CD14-positive monocyte (primary cell): Measurements from ENCODE around the gene FRMD6. TPM values are rescaled to one million over a fixed set of nuclear protein-coding genes. Genes with fewer than 3 reads are reported as not detected.
A peak's percentile ranks its signal among the peaks of the same experiment; 100 is the strongest.

ENCODE experiments used
- DNase-seq, 3 donors: peaks; one replicate each; pipeline ENCODE4 v3.0.0-alpha.2; 2011 to 2022
- H2AFZ ChIP-seq: 2 replicates; pipeline ENCODE4 v1.6.0; 2012; ENCODE audit warnings: mild to moderate bottlenecking, low read depth, low read length, inconsistent platforms; ENCODE audit not compliant: insufficient read depth, poor library complexity, severe bottlenecking
- H3K27ac ChIP-seq, 2 donors: 1 replicate in 1 of 2; 2 replicates in 1 of 2; pipeline ENCODE4 v1.5.1; 2012 to 2013; ENCODE audit warnings: low read length in 2 of 2, control low read depth in 1 of 2, inconsistent platforms in 1 of 2, low read depth in 1 of 2, mild to moderate bottlenecking in 1 of 2
- H3K27me3 ChIP-seq, 2 donors: one replicate each; pipeline versions ENCODE4 v1.6.0 to v1.6.1; 2011 to 2013; ENCODE audit warnings: low read length in 2 of 2; ENCODE audit not compliant: control insufficient read depth in 2 of 2, insufficient read depth in 2 of 2
- H3K36me3 ChIP-seq, 2 donors: replicated peaks in 1 of 2; 1 replicate in 1 of 2; 2 replicates in 1 of 2; pipeline versions ENCODE4 v1.5.1 to v1.6.1; 2012 to 2013; ENCODE audit warnings: low read length in 2 of 2, control low read depth in 1 of 2, inconsistent platforms in 1 of 2, mild to moderate bottlenecking in 1 of 2; ENCODE audit not compliant: insufficient read depth in 2 of 2, control insufficient read depth in 1 of 2
- H3K4me1 ChIP-seq, 2 donors: 1 replicate in 1 of 2; 2 replicates in 1 of 2; pipeline versions ENCODE4 v1.5.1 to v1.6.1; 2012 to 2013; ENCODE audit warnings: low read length in 2 of 2, control low read depth in 1 of 2, inconsistent platforms in 1 of 2, mild to moderate bottlenecking in 1 of 2, moderate library complexity in 1 of 2; ENCODE audit not compliant: insufficient read depth in 2 of 2, control insufficient read depth in 1 of 2
- H3K4me2 ChIP-seq: replicated peaks from 2 replicates; pipeline ENCODE3; 2012; ENCODE audit warnings: low read length, moderate library complexity, mild to moderate bottlenecking; ENCODE audit not compliant: poor library complexity, severe bottlenecking; ENCODE audit errors: extremely low read depth
- H3K4me3 ChIP-seq, 3 experiments: fragments of 200-600 bp in 1 of 3; sonication (generic) in 1 of 3; replicated peaks in 1 of 3; 1 replicate in 2 of 3; 2 replicates in 1 of 3; pipeline ENCODE4 v1.5.1; 2011 to 2013; ENCODE audit warnings: low read length in 3 of 3, mild to moderate bottlenecking in 3 of 3, control low read depth in 2 of 3, low read depth in 2 of 3, inconsistent platforms in 1 of 3, moderate library complexity in 1 of 3
- H3K79me2 ChIP-seq: 2 replicates; pipeline ENCODE4 v1.6.0; 2012; ENCODE audit warnings: mild to moderate bottlenecking, control low read depth, inconsistent platforms, low read length, moderate library complexity; ENCODE audit not compliant: insufficient read depth
- H3K9ac ChIP-seq: 2 replicates; pipeline ENCODE4 v1.6.0; 2017; ENCODE audit warnings: low read length, mild to moderate bottlenecking; ENCODE audit not compliant: insufficient read depth, poor library complexity, severe bottlenecking
- H3K9me3 ChIP-seq, 2 donors: replicated peaks in 1 of 2; 1 replicate in 1 of 2; 2 replicates in 1 of 2; pipeline versions ENCODE4 v1.5.1 to v1.6.1; 2012 to 2013; ENCODE audit warnings: low read length in 2 of 2, control low read depth in 1 of 2; ENCODE audit not compliant: control insufficient read depth in 1 of 2, insufficient read depth in 1 of 2
- H4K20me1 ChIP-seq: 2 replicates; pipeline ENCODE4 v1.6.0; 2012; ENCODE audit warnings: mild to moderate bottlenecking, low read length, control low read depth, moderate library complexity; ENCODE audit not compliant: insufficient read depth
- H3K27ac Mint-ChIP-seq, 7 donors: one replicate each; pipeline ENCODE4 v1.8.0; 2020; ENCODE audit warnings: mild to moderate bottlenecking in 7 of 7, mixed read lengths in 7 of 7, moderate library complexity in 6 of 7, inconsistent platforms in 2 of 7
- H3K27me3 Mint-ChIP-seq, 3 donors: one replicate each; pipeline ENCODE4 v1.8.0; 2021 to 2022; ENCODE audit warnings: low read depth in 3 of 3, mild to moderate bottlenecking in 3 of 3, mixed read lengths in 3 of 3, moderate library complexity in 3 of 3, inconsistent platforms in 1 of 3
- H3K36me3 Mint-ChIP-seq, 2 donors: one replicate each; pipeline ENCODE4 v1.8.0; 2020; ENCODE audit warnings: mixed read lengths in 2 of 2, inconsistent platforms in 1 of 2, mild to moderate bottlenecking in 1 of 2
- H3K4me1 Mint-ChIP-seq: one replicate; pipeline ENCODE4 v1.8.0; 2020; ENCODE audit warnings: mild to moderate bottlenecking, mixed read lengths
- H3K4me3 Mint-ChIP-seq, 2 donors: one replicate each; pipeline ENCODE4 v1.8.0; 2020; ENCODE audit warnings: mild to moderate bottlenecking in 2 of 2, mixed read lengths in 2 of 2, moderate library complexity in 1 of 2
- H3K9me3 Mint-ChIP-seq, 7 donors: one replicate each; pipeline ENCODE4 v1.8.0; 2020 to 2022; ENCODE audit warnings: mixed read lengths in 7 of 7, mild to moderate bottlenecking in 6 of 7, moderate library complexity in 6 of 7, inconsistent platforms in 2 of 7
- CTCF ChIP-seq: fragments of 200-600 bp; IDR thresholded peaks from one replicate; pipeline ENCODE4 v1.8.0; 2022; ENCODE audit warnings: antibody characterized with exemption, mild to moderate bottlenecking
- WGBS: methylation state at CpG from one replicate; pipeline ENCODE4 v1.1.5; 2013; ENCODE audit warnings: missing lambda C conversion rate; ENCODE audit not compliant: insufficient coverage; 5-methylcytosine and 5-hydroxymethylcytosine counted together
- intact Hi-C, 2 donors: fragments of 100-400 bp; cut with micrococcal nuclease; formaldehyde crosslinking; loops; one replicate each; pipeline versions ENCODE4 v1.15.0 to v1.15.1; 2023
- polyA plus RNA-seq, 3 donors: library from polyadenylated mRNA; depleted of rRNA in 1 of 3; unstranded in 2 of 3; stranded (reverse) in 1 of 3; fragments of 300-500 nt in 2 of 3; fragments of >200 nt in 1 of 3; fragmentation: Illumina TruSeq in 2 of 3; gene quantifications; 1 replicate in 2 of 3; 2 replicates in 1 of 3; pipeline ENCODE4 v1.2.3, GENCODE V29; 2012 to 2021

The FRMD6 gene
- polyA plus RNA-seq, 3 donors, result 0.12 to 0.25 (median 0.12) TPM

DNA sequence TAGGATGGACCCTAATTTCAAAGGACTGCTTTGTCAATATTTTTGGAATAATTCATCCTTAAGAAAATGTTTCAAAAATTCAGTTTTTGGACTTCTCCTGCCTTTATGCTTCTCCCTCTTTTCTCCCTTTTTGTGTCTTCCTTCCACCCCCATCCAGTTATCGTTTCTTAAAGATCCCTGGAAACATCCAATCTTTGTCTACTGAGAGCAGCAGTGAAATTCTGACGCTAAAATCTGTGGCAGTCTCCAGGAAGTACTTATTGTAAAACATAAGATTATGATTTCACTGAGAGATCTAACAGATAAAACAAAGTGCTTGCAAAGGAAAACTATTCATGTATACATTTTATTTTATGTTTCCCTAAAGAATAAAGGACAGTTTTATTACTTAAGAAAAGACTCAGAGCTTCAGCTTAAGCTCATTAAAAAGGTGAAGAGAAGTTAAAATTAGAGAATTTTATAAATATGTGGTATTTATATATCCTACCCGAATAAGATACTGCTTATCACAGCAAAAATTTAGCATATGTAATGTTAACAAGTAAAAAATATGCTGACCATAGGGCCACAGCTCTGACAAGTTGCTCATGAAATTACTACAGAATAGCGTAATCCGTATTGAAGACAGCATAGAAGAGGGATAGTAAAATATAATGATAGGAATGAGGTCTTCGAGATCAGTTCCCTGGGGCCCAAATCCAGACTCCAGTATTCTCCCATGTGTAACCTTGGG, 6.9 kb downstream of the FRMD6 start:
- peak overlapping the region; percentile 12 for H2AFZ ChIP-seq
- peaks cover 5 to 8% of the 10 kb centered on the region in 2 donors for H3K27me3 ChIP-seq
- no peaks in the 10 kb centered on the region for H3K79me2 ChIP-seq
- H3K4me1 Mint-ChIP-seq, result peaks cover 9% of the 10 kb centered on the region
- H3K27me3 Mint-ChIP-seq, result peaks cover 4 to 13% (median 11%) of the 10 kb centered on the region in 3 donors
- no peaks in the 10 kb centered on the region for H3K4me1 ChIP-seq
- no peak overlapping the region for H3K27ac Mint-ChIP-seq
- H3K27ac ChIP-seq, result no peak overlapping the region
- H3K36me3 ChIP-seq, result no peaks in the 10 kb centered on the region
- H3K9me3 Mint-ChIP-seq, result peaks cover 0 to 2% (median 0%) of the 10 kb centered on the region in 7 donors
- TF ChIP-seq CTCF, result no peak
- no peaks in the 10 kb centered on the region for H4K20me1 ChIP-seq
- 83% methylated on average over 2 of the region's 6 CpGs for WGBS
- DNase-seq, result no peak
- no peaks in the 10 kb centered on the region for H3K9me3 ChIP-seq
- no peak overlapping the region for H3K9ac ChIP-seq
- intact Hi-C loops, result loop anchor here in 1 of 2 donors (10.0 kb wide), 1 partner anchor 326 kb away; the partner anchor contains the start of gene RTRAF
- no peaks in the 10 kb centered on the region for H3K36me3 Mint-ChIP-seq
- no peak overlapping the region for H3K4me2 ChIP-seq
- no peak overlapping the region for H3K4me3 ChIP-seq
- no peak overlapping the region for H3K4me3 Mint-ChIP-seq

DNA sequence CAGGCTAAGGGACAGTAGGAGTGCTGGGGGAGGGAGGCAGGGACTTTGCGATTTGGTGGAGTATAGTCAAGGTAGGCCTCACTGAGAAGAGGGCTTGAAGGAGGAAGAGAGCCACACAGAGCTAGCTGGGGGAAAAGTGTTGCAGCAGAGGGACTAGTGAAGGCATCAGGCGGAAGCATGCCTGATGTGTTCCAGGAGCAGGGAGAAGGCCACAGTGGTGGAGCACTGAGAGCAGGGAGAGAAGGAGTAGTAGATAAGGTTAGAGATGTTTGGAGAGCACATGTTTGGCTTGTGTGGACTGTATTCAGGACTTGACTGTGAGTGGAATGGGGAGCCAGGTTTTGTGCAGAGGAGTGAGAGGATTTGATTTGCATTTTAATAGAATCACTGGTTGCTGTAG, 9.0 kb downstream of the FRMD6 start:
- intact Hi-C loops, result no loop called here
- Histone ChIP-seq H3K4me1 (no peaks in the 10 kb centered on the region), H3K79me2 (no peaks in the 10 kb centered on the region), H3K4me3 (no peak overlapping the region), H3K36me3 (no peaks in the 10 kb centered on the region), H3K27me3 (no peaks in the 10 kb centered on the region), H4K20me1 (no peaks in the 10 kb centered on the region), H3K9me3 (no peaks in the 10 kb centered on the region), H3K9ac (no peak overlapping the region), H3K27ac (no peak overlapping the region), H3K4me2 (no peak overlapping the region), H2AFZ (no peak overlapping the region)
- no peak overlapping the region for H3K27ac Mint-ChIP-seq
- H3K4me3 Mint-ChIP-seq, result no peak overlapping the region
- TF ChIP-seq CTCF, result no peak
- 91% methylated on average over 2 of the region's 2 CpGs for WGBS
- no peak for DNase-seq
- peaks cover 0 to 2% (median 0%) of the 10 kb centered on the region in 7 donors for H3K9me3 Mint-ChIP-seq
- H3K36me3 Mint-ChIP-seq, result no peaks in the 10 kb centered on the region
- H3K27me3 Mint-ChIP-seq, result peaks cover 2 to 6% (median 3%) of the 10 kb centered on the region in 3 donors
- H3K4me1 Mint-ChIP-seq, result peaks cover 4% of the 10 kb centered on the region
